Peyer's patch (tissue), 4 donors: Measurements from ENCODE around the gene KRTAP4-11. TPM values are rescaled to one million over a fixed set of nuclear protein-coding genes. Genes with fewer than 3 reads are reported as not detected.
"Not testable (repeated sequence)": the region's sequence is repeated elsewhere in the genome, so short reads cannot be mapped to it uniquely, and the experiment has no call there.

Experiments used
- DNase-seq, 3 donors: peaks; one replicate each; pipeline ENCODE4 v3.0.0-alpha.2; 2017 to 2019
- H3K27ac ChIP-seq, 4 donors: fragments of 200-600 bp; sonication (generic); one replicate each; pipeline ENCODE4 v1.5.1; 2016 to 2019
- H3K27me3 ChIP-seq, 2 donors: fragments of 200-600 bp; sonication (generic); one replicate each; pipeline ENCODE4 v1.5.1; 2019
- H3K36me3 ChIP-seq, 3 donors: fragments of 200-600 bp; sonication (generic); one replicate each; pipeline ENCODE4 v1.5.1; 2016 to 2019
- H3K4me1 ChIP-seq, 4 donors: fragments of 200-600 bp; sonication (generic); one replicate each; pipeline ENCODE4 v1.5.1; 2016 to 2019
- H3K4me3 ChIP-seq, 4 donors: fragments of 200-600 bp; sonication (generic); 1 replicate in 3 of 4; 2 replicates in 1 of 4; pipeline ENCODE4 v1.5.1; 2016 to 2019; ENCODE audit warnings: mild to moderate bottlenecking in 1 of 4
- H3K9me3 ChIP-seq, 4 donors: fragments of 200-600 bp; sonication (generic); one replicate each; pipeline ENCODE4 v1.5.1; 2016 to 2019; ENCODE audit warnings: mild to moderate bottlenecking in 1 of 4
- POLR2A ChIP-seq, 2 donors: fragments of 450-650 bp; IDR thresholded peaks; one replicate each; pipeline ENCODE4 v1.5.1; 2017; ENCODE audit warnings: antibody characterized with exemption in 2 of 2, mild to moderate bottlenecking in 2 of 2, moderate library complexity in 2 of 2
- total RNA-seq, 4 donors: library from RNA; depleted of rRNA; stranded (reverse); fragments of >200 nt; gene quantifications; one replicate each; pipeline ENCODE4 v1.1.0, GENCODE V29; 2016
- TF ChIP-seq, protein P1 (sequence below), 6 experiments: fragments of 450-650 bp in 4 of 6; fragments of 200-600 bp in 2 of 6; sonication (generic) in 1 of 6; IDR thresholded peaks; one replicate each; pipeline ENCODE4 v1.5.1; 2017 to 2019; ENCODE audit warnings: antibody characterized with exemption in 6 of 6, mild to moderate bottlenecking in 3 of 6, moderate library complexity in 1 of 6

The KRTAP4-11 gene
- total RNA-seq, 4 donors from 2014 or later, result not detected

DNA sequence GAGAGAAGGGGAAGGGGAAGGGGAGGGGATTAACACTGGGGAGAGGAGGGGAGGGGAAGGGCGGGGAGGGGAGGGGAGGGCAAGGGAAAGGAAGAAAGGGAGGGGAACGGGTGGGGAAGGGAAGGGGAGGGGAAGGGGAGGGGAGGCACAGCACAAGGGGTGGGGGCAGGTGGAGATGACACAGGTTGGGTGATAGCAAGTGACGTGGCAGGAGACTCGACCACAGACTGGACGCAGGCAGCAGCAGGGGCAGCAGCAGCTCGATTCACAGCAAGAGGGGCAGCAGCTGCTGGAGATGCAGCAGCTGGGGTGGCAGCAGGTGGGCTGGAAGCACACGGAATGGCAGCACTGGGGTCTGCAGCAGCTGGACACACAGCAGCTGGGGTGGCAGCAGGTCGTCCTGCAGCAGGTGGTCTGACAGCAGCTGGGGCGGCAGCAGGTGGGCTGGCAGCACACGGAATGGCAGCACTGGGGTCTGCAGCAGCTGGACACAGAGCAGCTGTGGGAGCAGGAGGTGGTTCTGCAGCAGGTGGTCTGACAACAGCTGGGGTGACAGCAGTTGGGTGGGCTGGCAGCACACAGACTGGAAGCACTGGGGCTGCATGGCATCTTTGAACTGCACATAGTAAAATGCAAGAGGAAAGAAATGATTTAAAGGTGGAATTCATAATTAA lies 16.4 kb downstream of the KRTAP4-11 start, which contains the start of gene KRTAP4-16:
TSS of gene KRTAP4-16 (minus strand) at position 624 of the 674 bp plus-strand sequence. CDS start at position 624, 0 bp downstream.
- no peaks in the 10 kb centered on the region for H3K36me3 ChIP-seq
- H3K27me3 ChIP-seq, result no peaks in the 10 kb centered on the region
- H3K4me3 ChIP-seq, result no peak within 1 kb of the TSS
- no peak for TF ChIP-seq POLR2A (IDR thresholded peaks at IDR 0.05)
- TF ChIP-seq, protein P1, sequence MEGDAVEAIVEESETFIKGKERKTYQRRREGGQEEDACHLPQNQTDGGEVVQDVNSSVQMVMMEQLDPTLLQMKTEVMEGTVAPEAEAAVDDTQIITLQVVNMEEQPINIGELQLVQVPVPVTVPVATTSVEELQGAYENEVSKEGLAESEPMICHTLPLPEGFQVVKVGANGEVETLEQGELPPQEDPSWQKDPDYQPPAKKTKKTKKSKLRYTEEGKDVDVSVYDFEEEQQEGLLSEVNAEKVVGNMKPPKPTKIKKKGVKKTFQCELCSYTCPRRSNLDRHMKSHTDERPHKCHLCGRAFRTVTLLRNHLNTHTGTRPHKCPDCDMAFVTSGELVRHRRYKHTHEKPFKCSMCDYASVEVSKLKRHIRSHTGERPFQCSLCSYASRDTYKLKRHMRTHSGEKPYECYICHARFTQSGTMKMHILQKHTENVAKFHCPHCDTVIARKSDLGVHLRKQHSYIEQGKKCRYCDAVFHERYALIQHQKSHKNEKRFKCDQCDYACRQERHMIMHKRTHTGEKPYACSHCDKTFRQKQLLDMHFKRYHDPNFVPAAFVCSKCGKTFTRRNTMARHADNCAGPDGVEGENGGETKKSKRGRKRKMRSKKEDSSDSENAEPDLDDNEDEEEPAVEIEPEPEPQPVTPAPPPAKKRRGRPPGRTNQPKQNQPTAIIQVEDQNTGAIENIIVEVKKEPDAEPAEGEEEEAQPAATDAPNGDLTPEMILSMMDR (IDR thresholded peaks at IDR 0.05), result no peak
- no peaks in the 10 kb centered on the region for H3K4me1 ChIP-seq
- no peaks in the 10 kb centered on the region for H3K9me3 ChIP-seq
- H3K27ac ChIP-seq, result no peak within 1 kb of the TSS
- no peak for DNase-seq

DNA sequence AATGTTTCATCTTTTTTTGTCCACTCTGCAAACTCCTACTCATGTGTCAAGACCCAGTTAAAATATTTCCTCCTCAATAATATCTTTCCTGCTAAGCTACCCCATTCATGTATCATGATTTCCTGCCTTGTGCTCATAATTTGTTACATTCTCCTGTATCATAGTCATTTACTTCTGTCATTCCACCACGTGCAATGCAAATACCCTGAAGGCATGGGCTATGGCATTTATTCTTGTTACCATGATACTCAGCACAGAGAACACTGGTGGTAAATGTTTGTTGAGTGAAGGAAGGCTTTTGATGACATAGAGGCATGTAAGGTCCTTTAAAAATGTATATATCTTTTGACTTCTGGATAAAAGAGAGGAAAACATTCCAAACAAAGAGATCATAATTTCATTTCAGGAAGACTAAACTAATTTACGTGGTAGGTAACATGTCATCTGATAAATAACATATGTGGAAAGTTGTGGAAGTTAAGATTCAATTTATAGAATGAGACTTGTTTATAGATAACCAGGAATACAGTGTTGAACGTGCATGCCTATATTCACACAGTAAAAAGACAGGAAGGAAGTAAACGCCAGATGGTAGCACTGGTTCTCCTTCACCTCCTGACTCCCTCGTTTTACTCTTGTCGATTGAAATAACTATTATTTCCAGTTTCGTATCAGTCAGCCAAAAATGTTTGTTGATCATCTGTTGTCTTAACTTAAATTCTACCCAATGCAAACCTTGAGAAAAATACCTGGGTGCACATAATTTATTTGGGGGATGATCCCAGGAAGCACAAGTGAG lies 18.3 kb downstream of the KRTAP4-11 start:
- not testable (repeated sequence) for H3K4me3 ChIP-seq, H3K4me1 ChIP-seq, H3K36me3 ChIP-seq, H3K9me3 ChIP-seq, H3K27ac ChIP-seq, DNase-seq, H3K27me3 ChIP-seq

DNA sequence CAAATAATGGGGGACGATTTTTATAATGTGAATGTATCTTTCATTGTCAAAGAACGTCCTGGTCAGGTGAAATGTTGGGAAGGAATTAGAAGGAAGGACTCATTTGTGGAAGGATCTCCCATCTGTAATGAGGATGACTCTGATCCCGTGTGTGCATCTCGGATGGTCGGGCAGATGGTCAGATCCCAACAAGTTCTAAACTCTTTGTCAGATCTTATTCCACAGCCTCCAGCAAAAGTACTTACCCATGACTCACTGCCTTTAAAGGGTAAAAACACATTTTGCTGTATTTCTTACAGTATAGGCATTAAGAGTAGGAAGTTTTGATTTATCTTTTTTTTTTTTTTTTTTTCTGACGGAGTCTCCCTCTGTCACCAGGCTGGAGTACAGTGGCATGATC lies 19.7 kb downstream of the KRTAP4-11 start:
- no peak for DNase-seq
- H3K4me3 ChIP-seq, result no peak overlapping the region
- TF ChIP-seq POLR2A (IDR thresholded peaks at IDR 0.05), result no peak
- H3K4me1 ChIP-seq, result no peaks in the 10 kb centered on the region
- H3K9me3 ChIP-seq, result no peaks in the 10 kb centered on the region
- H3K27ac ChIP-seq, result no peak overlapping the region
- no peaks in the 10 kb centered on the region for H3K27me3 ChIP-seq
- no peaks in the 10 kb centered on the region for H3K36me3 ChIP-seq

DNA sequence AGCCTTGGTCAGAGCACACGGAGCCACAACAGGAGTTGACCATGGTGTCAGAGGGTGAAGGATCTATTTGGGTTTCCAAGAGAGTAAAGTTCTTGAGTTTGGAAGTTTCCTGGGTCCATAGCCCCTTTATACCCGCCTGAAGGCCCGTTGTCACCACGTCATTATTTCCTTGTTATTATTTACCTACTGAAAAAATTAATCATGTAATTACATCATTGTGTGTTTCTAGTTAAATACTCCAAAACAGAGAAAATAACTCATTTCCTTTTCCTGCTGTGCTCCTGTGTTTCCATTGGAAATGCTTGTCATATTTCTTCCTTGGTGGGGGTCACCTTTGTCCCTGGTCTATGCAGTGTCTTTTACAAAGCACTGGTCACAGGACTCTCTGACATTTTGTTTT lies 20.1 kb downstream of the KRTAP4-11 start, which contains the start of gene KRTAP4-8:
TSS of gene KRTAP4-8 (minus strand) at position 101 of the 400 bp plus-strand sequence. CDS start at position 43, 58 bp downstream.
- H3K36me3 ChIP-seq, result no peaks in the 10 kb centered on the region
- no peak for DNase-seq
- no peak for TF ChIP-seq POLR2A (IDR thresholded peaks at IDR 0.05)
- TF ChIP-seq, protein P1 (IDR thresholded peaks at IDR 0.05), result no peak
- no peaks in the 10 kb centered on the region for H3K27me3 ChIP-seq
- no peak within 1 kb of the TSS for H3K4me3 ChIP-seq
- H3K27ac ChIP-seq, result no peak within 1 kb of the TSS
- no peaks in the 10 kb centered on the region for H3K9me3 ChIP-seq
- no peaks in the 10 kb centered on the region for H3K4me1 ChIP-seq

DNA sequence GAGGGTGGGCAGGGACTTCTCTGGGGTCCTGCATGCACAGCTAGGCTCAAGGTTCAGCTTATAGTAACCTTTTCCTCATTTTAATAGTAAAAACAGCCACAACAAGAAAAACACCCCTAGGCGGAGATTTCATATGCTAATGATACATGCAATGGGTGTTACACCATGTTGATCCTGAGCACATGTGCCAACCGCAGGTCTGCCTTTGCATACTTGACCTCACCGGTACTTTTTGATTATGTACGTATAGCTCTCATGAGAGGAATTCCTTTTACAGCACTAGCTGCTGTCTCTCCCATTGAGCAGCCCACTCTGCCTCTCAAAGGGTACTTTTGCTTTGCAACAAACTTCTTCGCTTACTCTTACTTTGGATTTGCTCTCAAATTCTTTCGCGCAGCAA lies 22.1 kb downstream of the KRTAP4-11 start:
- H3K27ac ChIP-seq, result no peak overlapping the region
- DNase-seq, result no peak
- TF ChIP-seq, protein P1 (IDR thresholded peaks at IDR 0.05), result no peak
- no peak for TF ChIP-seq POLR2A (IDR thresholded peaks at IDR 0.05)
- no peak overlapping the region for H3K4me3 ChIP-seq
- no peaks in the 10 kb centered on the region for H3K9me3 ChIP-seq
- no peaks in the 10 kb centered on the region for H3K36me3 ChIP-seq
- H3K27me3 ChIP-seq, result no peaks in the 10 kb centered on the region
- H3K4me1 ChIP-seq, result no peaks in the 10 kb centered on the region

DNA sequence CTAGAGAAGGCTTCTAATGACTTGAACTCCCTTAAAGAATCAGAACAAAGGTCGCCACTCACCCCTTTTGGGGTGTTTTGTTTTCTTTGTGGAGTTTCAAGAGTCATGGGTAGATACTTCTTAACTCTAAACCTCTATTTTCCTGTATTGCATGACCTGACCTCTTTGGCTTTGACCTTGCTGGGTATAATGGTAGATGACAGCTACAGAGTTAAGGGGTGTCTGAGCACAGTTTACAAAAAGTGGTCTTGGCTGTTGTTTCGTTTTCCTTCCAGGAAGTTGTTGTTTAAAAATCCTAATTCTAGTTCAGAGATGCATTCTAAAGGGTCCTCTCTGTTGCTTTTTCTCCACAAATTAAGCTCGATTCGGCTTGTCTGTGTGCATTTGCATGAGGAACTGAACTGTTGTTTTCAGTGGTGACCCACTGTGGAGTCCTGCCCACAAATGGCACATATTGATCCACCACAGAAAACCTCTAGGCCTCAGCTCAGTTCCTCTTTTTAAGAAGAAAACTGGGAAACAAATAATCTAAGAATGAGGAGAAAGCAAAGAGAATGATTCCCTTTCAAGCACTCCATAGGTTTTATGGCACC lies 29.3 kb downstream of the KRTAP4-11 start:
- not testable (repeated sequence) for H3K27me3 ChIP-seq, H3K9me3 ChIP-seq, H3K4me3 ChIP-seq, DNase-seq, H3K36me3 ChIP-seq, H3K4me1 ChIP-seq, H3K27ac ChIP-seq

DNA sequence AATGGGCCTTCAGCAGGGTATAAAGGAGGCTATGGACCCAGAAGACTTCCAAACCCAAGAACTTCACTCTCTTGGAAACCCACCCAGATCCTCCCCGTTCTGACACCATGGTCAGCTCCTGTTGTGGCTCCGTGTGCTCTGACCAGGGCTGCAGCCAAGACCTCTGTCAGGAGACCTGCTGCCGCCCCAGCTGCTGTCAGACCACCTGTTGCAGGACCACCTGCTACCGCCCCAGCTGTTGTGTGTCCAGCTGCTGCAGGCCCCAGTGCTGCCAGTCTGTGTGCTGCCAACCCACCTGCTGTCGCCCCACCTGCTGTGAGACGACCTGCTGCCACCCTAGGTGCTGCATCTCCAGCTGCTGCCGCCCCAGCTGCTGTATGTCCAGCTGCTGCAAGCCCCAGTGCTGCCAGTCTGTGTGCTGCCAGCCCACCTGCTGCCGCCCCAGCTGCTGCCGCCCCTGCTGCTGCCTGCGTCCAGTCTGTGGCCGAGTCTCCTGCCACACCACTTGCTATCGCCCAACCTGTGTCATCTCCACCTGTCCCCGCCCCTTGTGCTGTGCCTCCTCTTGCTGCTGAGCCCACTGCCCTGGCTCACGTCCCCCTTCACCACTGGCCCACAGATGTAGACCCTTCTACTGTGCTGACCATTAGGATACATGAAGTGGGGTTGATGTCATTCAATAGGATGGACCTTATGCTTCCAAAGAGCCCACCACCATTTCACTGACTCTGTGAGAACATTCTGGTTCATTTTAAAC lies 33.9 kb downstream of the KRTAP4-11 start, which contains the start of gene KRTAP4-7:
TSS of gene KRTAP4-7 (plus strand) at position 51 of the 757 bp plus-strand sequence. CDS start at position 108, 57 bp downstream.
- H3K9me3 ChIP-seq, DNase-seq, H3K4me1 ChIP-seq, H3K27ac ChIP-seq, H3K36me3 ChIP-seq, H3K27me3 ChIP-seq, H3K4me3 ChIP-seq: not testable (repeated sequence)

DNA sequence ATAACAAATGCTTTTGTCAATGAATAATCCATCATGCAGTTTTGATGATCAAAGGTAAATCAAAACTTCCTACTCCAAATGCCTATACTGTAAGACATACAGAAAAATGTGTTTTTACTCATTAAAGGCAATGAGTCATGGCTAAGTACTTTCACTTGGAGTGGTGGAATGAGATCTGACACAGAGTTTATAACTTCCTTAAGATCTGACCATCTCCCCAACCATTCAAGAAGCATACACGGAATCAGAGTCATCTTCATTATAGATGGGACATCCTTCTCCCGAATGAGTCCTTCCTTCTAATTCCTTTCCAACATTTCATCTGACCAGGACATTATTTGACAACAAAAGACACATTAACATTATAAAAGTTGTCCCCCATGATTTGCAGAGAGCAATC lies 34.7 kb downstream of the KRTAP4-11 start:
- DNase-seq, result not testable (repeated sequence)

More for the DNA sequence above, 34.7 kb downstream of the KRTAP4-11 start:
- not testable (repeated sequence) for H3K4me1 ChIP-seq, H3K27ac ChIP-seq, H3K9me3 ChIP-seq, H3K27me3 ChIP-seq, H3K36me3 ChIP-seq, H3K4me3 ChIP-seq
